ENCODE results near the gene DCAF11.

Gene DCAF11

DNA sequence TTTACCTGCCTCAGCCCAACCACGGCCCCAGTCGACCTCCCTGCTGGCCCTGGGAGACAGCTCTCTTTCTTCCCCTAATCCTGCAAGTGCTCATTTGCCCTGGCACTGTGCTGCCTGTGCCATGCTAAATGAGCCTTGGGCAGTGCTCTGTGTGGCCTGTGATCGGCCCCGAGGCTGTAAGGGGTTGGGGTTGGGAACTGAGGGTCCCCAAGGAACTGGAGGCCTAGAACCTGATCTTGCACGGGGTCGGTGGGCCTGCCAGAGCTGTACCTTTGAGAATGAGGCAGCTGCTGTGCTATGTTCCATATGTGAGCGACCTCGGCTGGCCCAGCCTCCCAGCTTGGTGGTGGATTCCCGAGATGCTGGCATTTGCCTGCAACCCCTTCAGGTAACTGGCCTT, 35.5 kb downstream of the DCAF11 start:
- in situ Hi-C loops (cut with HindIII; ENCODE audit: low sequenced_read_pairs), result no loop called here
- H3K4me3 ChIP-seq (ENCODE audit: low read depth, low read length), result no peak overlapping the region
- TF ChIP-seq, protein P1, sequence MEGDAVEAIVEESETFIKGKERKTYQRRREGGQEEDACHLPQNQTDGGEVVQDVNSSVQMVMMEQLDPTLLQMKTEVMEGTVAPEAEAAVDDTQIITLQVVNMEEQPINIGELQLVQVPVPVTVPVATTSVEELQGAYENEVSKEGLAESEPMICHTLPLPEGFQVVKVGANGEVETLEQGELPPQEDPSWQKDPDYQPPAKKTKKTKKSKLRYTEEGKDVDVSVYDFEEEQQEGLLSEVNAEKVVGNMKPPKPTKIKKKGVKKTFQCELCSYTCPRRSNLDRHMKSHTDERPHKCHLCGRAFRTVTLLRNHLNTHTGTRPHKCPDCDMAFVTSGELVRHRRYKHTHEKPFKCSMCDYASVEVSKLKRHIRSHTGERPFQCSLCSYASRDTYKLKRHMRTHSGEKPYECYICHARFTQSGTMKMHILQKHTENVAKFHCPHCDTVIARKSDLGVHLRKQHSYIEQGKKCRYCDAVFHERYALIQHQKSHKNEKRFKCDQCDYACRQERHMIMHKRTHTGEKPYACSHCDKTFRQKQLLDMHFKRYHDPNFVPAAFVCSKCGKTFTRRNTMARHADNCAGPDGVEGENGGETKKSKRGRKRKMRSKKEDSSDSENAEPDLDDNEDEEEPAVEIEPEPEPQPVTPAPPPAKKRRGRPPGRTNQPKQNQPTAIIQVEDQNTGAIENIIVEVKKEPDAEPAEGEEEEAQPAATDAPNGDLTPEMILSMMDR (IDR thresholded peaks at IDR 0.05; ENCODE audit: low read depth, low read length), result no peak
- no peak for DNase-seq (ENCODE audit: low read depth, low spot score)

DNA sequence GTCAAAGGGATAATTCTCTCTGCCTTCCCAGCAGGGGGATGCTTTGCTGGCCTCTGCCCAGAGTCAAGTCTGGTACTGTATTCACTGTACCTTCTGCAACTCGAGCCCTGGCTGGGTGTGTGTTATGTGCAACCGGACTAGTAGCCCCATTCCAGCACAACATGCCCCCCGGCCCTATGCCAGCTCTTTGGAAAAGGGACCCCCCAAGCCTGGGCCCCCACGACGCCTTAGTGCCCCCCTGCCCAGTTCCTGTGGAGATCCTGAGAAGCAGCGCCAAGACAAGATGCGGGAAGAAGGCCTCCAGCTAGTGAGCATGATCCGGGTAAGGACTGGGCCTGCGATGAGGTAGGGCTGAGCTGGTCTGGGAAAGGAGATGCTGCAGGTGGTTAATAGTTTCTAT, 36.0 kb downstream of the DCAF11 start:
- in situ Hi-C loops (cut with HindIII; ENCODE audit: low sequenced_read_pairs), result no loop called here
- DNase-seq (ENCODE audit: low read depth, low spot score), result no peak
- TF ChIP-seq, protein P1 (IDR thresholded peaks at IDR 0.05; ENCODE audit: low read depth, low read length), result no peak
- no peak overlapping the region for H3K4me3 ChIP-seq (ENCODE audit: low read depth, low read length)

DNA sequence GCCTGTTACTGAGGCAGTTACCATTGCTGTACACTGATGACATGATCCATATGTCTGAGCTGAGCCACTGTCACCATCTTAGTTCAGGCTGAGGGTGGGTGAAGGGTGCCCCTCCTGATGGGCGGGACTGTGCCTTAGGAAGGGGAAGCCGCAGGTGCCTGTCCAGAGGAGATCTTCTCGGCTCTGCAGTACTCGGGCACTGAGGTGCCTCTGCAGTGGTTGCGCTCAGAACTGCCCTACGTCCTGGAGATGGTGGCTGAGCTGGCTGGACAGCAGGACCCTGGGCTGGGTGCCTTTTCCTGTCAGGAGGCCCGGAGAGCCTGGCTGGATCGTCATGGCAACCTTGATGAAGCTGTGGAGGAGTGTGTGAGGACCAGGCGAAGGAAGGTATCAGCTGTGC, 36.4 kb downstream of the DCAF11 start:
- no peak for DNase-seq (ENCODE audit: low read depth, low spot score)
- H3K4me3 ChIP-seq (ENCODE audit: low read depth, low read length), result no peak overlapping the region
- in situ Hi-C loops (cut with HindIII; ENCODE audit: low sequenced_read_pairs), result no loop called here
- TF ChIP-seq, protein P1 (IDR thresholded peaks at IDR 0.05; ENCODE audit: low read depth, low read length), result no peak

DNA sequence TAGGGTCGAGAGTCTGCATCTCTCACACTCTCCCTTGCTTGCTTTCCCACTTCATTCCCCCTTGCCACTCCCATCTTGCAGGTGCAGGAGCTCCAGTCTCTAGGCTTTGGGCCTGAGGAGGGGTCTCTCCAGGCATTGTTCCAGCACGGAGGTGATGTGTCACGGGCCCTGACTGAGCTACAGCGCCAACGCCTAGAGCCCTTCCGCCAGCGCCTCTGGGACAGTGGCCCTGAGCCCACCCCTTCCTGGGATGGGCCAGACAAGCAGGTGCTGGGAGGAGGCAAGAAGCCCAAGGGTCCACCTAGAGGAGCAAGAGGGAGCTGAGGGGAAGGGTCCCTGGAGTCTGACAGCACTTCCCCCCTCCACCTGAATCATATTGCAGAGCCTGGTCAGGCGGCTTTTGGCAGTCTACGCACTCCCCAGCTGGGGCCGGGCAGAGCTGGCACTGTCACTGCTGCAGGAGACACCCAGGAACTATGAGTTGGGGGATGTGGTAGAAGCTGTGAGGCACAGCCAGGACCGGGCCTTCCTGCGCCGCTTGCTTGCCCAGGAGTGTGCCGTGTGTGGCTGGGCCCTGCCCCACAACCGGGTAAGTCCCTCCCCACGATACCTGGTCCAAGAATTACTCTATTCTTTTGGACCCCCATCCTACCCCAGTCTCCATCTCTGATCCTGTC, 37.0 kb downstream of the DCAF11 start:
- H3K4me3 ChIP-seq (ENCODE audit: low read depth, low read length), result no peak overlapping the region
- TF ChIP-seq, protein P1 (IDR thresholded peaks at IDR 0.05; ENCODE audit: low read depth, low read length), result no peak
- DNase-seq (ENCODE audit: low read depth, low spot score), result no peak
- in situ Hi-C loops (cut with HindIII; ENCODE audit: low sequenced_read_pairs), result no loop called here

DNA sequence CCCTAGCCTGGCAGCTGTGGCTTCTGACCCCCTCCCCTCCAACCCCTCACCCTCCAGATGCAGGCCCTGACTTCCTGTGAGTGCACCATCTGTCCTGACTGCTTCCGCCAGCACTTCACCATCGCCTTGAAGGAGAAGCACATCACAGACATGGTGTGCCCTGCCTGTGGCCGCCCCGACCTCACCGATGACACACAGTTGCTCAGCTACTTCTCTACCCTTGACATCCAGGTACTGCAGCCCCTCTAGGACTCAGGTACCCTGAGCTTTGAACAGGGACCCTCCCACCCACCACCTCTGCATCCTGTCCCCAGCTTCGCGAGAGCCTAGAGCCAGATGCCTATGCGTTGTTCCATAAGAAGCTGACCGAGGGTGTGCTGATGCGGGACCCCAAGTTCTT, 40.5 kb downstream of the DCAF11 start:
- H3K4me3 ChIP-seq (ENCODE audit: low read depth, low read length), result no peak overlapping the region
- TF ChIP-seq, protein P1 (IDR thresholded peaks at IDR 0.05; ENCODE audit: low read depth, low read length), result no peak
- in situ Hi-C loops (cut with HindIII; ENCODE audit: low sequenced_read_pairs), result no loop called here
- no peak for DNase-seq (ENCODE audit: low read depth, low spot score)

DNA sequence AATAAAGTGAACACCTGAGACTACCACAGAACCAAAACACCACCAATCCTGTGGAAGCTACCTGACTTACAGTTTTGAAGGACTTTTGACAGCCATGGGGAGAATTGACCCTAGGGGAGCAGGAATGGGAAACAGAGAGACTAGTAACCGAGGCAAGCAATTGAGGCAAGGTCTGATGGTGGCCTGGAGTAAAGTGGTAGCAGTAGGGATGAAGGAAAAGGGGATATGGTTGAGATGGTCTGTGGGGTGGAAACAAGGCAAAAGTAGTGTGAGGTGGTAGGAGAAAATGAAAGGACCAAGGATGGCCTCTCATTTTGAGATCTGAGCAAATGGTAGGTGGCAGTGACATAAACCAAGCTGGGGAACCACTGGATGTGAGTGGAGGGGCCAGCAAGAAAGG, 42.3 kb downstream of the DCAF11 start:
- in situ Hi-C loops (cut with HindIII; ENCODE audit: low sequenced_read_pairs), result no loop called here
- DNase-seq (ENCODE audit: low read depth, low spot score), result no peak
- TF ChIP-seq, protein P1 (IDR thresholded peaks at IDR 0.05; ENCODE audit: low read depth, low read length), result no peak
- H3K4me3 ChIP-seq (ENCODE audit: low read depth, low read length), result no peak overlapping the region

Measured in astrocyte of the spinal cord (primary cell).